ENCODE measurements around the gene AQP5. TPM values are rescaled to one million over a fixed set of nuclear protein-coding genes. Genes with fewer than 3 reads are reported as not detected.

The AQP5 gene
- total and polyA plus RNA-seq, 5 donors from 2014 or later, result not detected

GRCh38 chr12:49970658-49971057, 9.0 kb downstream of the AQP5 start:
- Mint-ChIP-seq H3K4me3 (no peak overlapping the region), H3K9me3 (peaks cover 0 to 1% (median 0%) of the 10 kb centered on the region in 7 donors), H3K27me3 (peaks cover 14% of the 10 kb centered on the region), H3K36me3 (no peaks in the 10 kb centered on the region), H3K4me1 (peaks cover 0 to 6% (median 2%) of the 10 kb centered on the region in 4 donors), H3K27ac (no peak overlapping the region)
- DNase-seq (no peak), ATAC-seq (ENCODE audit: low read depth in 2 of 2) (no peak)
- Histone ChIP-seq H3K4me3 (ENCODE audit: low read depth, low read length) (no peak overlapping the region), H3K27ac (ENCODE audit: insufficient read depth, low read length, poor library complexity, severe bottlenecking) (no peak overlapping the region), H3K9me3 (ENCODE audit: control insufficient read depth in 2 of 2, low read length in 2 of 2) (no peaks in the 10 kb centered on the region), H3K27me3 (ENCODE audit: control insufficient read depth, insufficient read depth, low read length) (peaks cover 2% of the 10 kb centered on the region), H3K4me1 (ENCODE audit: control insufficient read depth, insufficient read depth, low read length, poor library complexity, severe bottlenecking) (peaks cover 11% of the 10 kb centered on the region), H3K36me3 (ENCODE audit: control insufficient read depth, insufficient read depth, low read length) (no peaks in the 10 kb centered on the region)

- H3K36me3 Mint-ChIP-seq, result no peaks in the 10 kb centered on the region
- no peaks in the 10 kb centered on the region for H3K9me3 ChIP-seq (ENCODE audit: control insufficient read depth in 2 of 2, low read length in 2 of 2)
- DNase-seq, result no peak
- no peak overlapping the region for H3K27ac ChIP-seq (ENCODE audit: insufficient read depth, low read length, poor library complexity, severe bottlenecking)
- no peak overlapping the region for H3K27ac Mint-ChIP-seq
- H3K27me3 Mint-ChIP-seq, result peaks cover 11% of the 10 kb centered on the region
- no peaks in the 10 kb centered on the region for H3K36me3 ChIP-seq (ENCODE audit: control insufficient read depth, insufficient read depth, low read length)
- H3K9me3 Mint-ChIP-seq, result peaks cover 0 to 1% (median 0%) of the 10 kb centered on the region in 7 donors
- H3K4me3 ChIP-seq (ENCODE audit: low read depth, low read length), result no peak overlapping the region
- H3K4me3 Mint-ChIP-seq, result no peak overlapping the region
- peaks cover 0 to 6% (median 2%) of the 10 kb centered on the region in 4 donors for H3K4me1 Mint-ChIP-seq
- peaks cover 2% of the 10 kb centered on the region for H3K27me3 ChIP-seq (ENCODE audit: control insufficient read depth, insufficient read depth, low read length)
- peaks cover 11% of the 10 kb centered on the region for H3K4me1 ChIP-seq (ENCODE audit: control insufficient read depth, insufficient read depth, low read length, poor library complexity, severe bottlenecking)
- ATAC-seq (ENCODE audit: low read depth in 2 of 2), result no peak
Measured at GRCh38 chr12:49971141-49971540, 9.5 kb downstream of the AQP5 start.

- Histone ChIP-seq H3K4me3 (ENCODE audit: low read depth, low read length) (no peak overlapping the region), H3K4me1 (ENCODE audit: control insufficient read depth, insufficient read depth, low read length, poor library complexity, severe bottlenecking) (peaks cover 9% of the 10 kb centered on the region), H3K27me3 (ENCODE audit: control insufficient read depth, insufficient read depth, low read length) (peaks cover 2% of the 10 kb centered on the region), H3K36me3 (ENCODE audit: control insufficient read depth, insufficient read depth, low read length) (no peaks in the 10 kb centered on the region), H3K27ac (ENCODE audit: insufficient read depth, low read length, poor library complexity, severe bottlenecking) (no peak overlapping the region), H3K9me3 (ENCODE audit: control insufficient read depth in 2 of 2, low read length in 2 of 2) (no peaks in the 10 kb centered on the region)
- Mint-ChIP-seq H3K9me3 (peaks cover 0 to 1% (median 0%) of the 10 kb centered on the region in 7 donors), H3K27ac (peak overlapping the region in 1 of 3 donors; percentile 63), H3K4me3 (no peak overlapping the region), H3K27me3 (peaks cover 2% of the 10 kb centered on the region), H3K4me1 (peaks cover 0 to 2% (median 0%) of the 10 kb centered on the region in 4 donors), H3K36me3 (no peaks in the 10 kb centered on the region)
- DNase-seq, result no peak
- no peak for ATAC-seq (ENCODE audit: low read depth in 2 of 2)
Measured at GRCh38 chr12:49972129-49972528, 10.5 kb downstream of the AQP5 start.

GRCh38 chr12:49972641-49973360, 11.1 kb downstream of the AQP5 start, which contains the start of gene AQP6:
TSS of gene AQP6 (plus strand) at chr12:49972947. CDS start at chr12:49973174, 227 bp downstream.
- Mint-ChIP-seq H3K27ac (peak within 1 kb of the TSS in 2 of 3 donors; percentile 63 to 78), H3K9me3 (no peaks in the 10 kb centered on the region), H3K4me1 (no peaks in the 10 kb centered on the region), H3K27me3 (no peaks in the 10 kb centered on the region), H3K36me3 (no peaks in the 10 kb centered on the region), H3K4me3 (no peak within 1 kb of the TSS)
- Histone ChIP-seq H3K27ac (ENCODE audit: insufficient read depth, low read length, poor library complexity, severe bottlenecking) (no peak within 1 kb of the TSS), H3K4me1 (ENCODE audit: control insufficient read depth, insufficient read depth, low read length, poor library complexity, severe bottlenecking) (peaks cover 2% of the 10 kb centered on the region), H3K9me3 (ENCODE audit: control insufficient read depth in 2 of 2, low read length in 2 of 2) (no peaks in the 10 kb centered on the region), H3K4me3 (ENCODE audit: low read depth, low read length) (no peak within 1 kb of the TSS), H3K27me3 (ENCODE audit: control insufficient read depth, insufficient read depth, low read length) (peaks cover 2% of the 10 kb centered on the region), H3K36me3 (ENCODE audit: control insufficient read depth, insufficient read depth, low read length) (no peaks in the 10 kb centered on the region)
- DNase-seq (no peak), ATAC-seq (ENCODE audit: low read depth in 2 of 2) (no peak)

GRCh38 chr12:49973361-49973830, 11.7 kb downstream of the AQP5 start:
- H3K27me3 ChIP-seq (ENCODE audit: control insufficient read depth, insufficient read depth, low read length), result no peaks in the 10 kb centered on the region
- Mint-ChIP-seq H3K36me3 (no peaks in the 10 kb centered on the region), H3K27ac (no peak overlapping the region), H3K9me3 (no peaks in the 10 kb centered on the region), H3K4me1 (no peaks in the 10 kb centered on the region), H3K27me3 (no peaks in the 10 kb centered on the region), H3K4me3 (no peak overlapping the region)
- ATAC-seq (ENCODE audit: low read depth in 2 of 2) (no peak), DNase-seq (no peak)
- no peak overlapping the region for H3K4me3 ChIP-seq (ENCODE audit: low read depth, low read length)
- H3K27ac ChIP-seq (ENCODE audit: insufficient read depth, low read length, poor library complexity, severe bottlenecking), result no peak overlapping the region
- no peaks in the 10 kb centered on the region for H3K36me3 ChIP-seq (ENCODE audit: control insufficient read depth, insufficient read depth, low read length)
- no peaks in the 10 kb centered on the region for H3K9me3 ChIP-seq (ENCODE audit: control insufficient read depth in 2 of 2, low read length in 2 of 2)
- H3K4me1 ChIP-seq (ENCODE audit: control insufficient read depth, insufficient read depth, low read length, poor library complexity, severe bottlenecking), result no peaks in the 10 kb centered on the region

- no peaks in the 10 kb centered on the region for H3K9me3 Mint-ChIP-seq
- H3K27me3 Mint-ChIP-seq, result no peaks in the 10 kb centered on the region
- ATAC-seq (ENCODE audit: low read depth in 2 of 2) (no peak), DNase-seq (no peak)
- no peaks in the 10 kb centered on the region for H3K4me1 ChIP-seq (ENCODE audit: control insufficient read depth, insufficient read depth, low read length, poor library complexity, severe bottlenecking)
- H3K27me3 ChIP-seq (ENCODE audit: control insufficient read depth, insufficient read depth, low read length), result no peaks in the 10 kb centered on the region
- no peak overlapping the region for H3K27ac Mint-ChIP-seq
- no peaks in the 10 kb centered on the region for H3K36me3 Mint-ChIP-seq
- H3K27ac ChIP-seq (ENCODE audit: insufficient read depth, low read length, poor library complexity, severe bottlenecking), result no peak overlapping the region
- H3K4me1 Mint-ChIP-seq, result no peaks in the 10 kb centered on the region
- H3K4me3 ChIP-seq (ENCODE audit: low read depth, low read length), result no peak overlapping the region
- no peak overlapping the region for H3K4me3 Mint-ChIP-seq
- no peaks in the 10 kb centered on the region for H3K36me3 ChIP-seq (ENCODE audit: control insufficient read depth, insufficient read depth, low read length)
- H3K9me3 ChIP-seq (ENCODE audit: control insufficient read depth in 2 of 2, low read length in 2 of 2), result no peaks in the 10 kb centered on the region
Measured at GRCh38 chr12:49974231-49974675, 12.6 kb downstream of the AQP5 start.

- Histone ChIP-seq H3K36me3 (ENCODE audit: control insufficient read depth, insufficient read depth, low read length) (no peaks in the 10 kb centered on the region), H3K4me3 (ENCODE audit: low read depth, low read length) (no peak overlapping the region), H3K27ac (ENCODE audit: insufficient read depth, low read length, poor library complexity, severe bottlenecking) (no peak overlapping the region), H3K9me3 (ENCODE audit: control insufficient read depth in 2 of 2, low read length in 2 of 2) (no peaks in the 10 kb centered on the region), H3K27me3 (ENCODE audit: control insufficient read depth, insufficient read depth, low read length) (no peaks in the 10 kb centered on the region), H3K4me1 (ENCODE audit: control insufficient read depth, insufficient read depth, low read length, poor library complexity, severe bottlenecking) (no peaks in the 10 kb centered on the region)
- Mint-ChIP-seq H3K9me3 (no peaks in the 10 kb centered on the region), H3K36me3 (no peaks in the 10 kb centered on the region), H3K4me3 (no peak overlapping the region), H3K4me1 (no peaks in the 10 kb centered on the region), H3K27ac (no peak overlapping the region), H3K27me3 (no peaks in the 10 kb centered on the region)
- ATAC-seq (ENCODE audit: low read depth in 2 of 2) (no peak), DNase-seq (no peak)
Measured at GRCh38 chr12:49974677-49975317, 13.1 kb downstream of the AQP5 start.

Measured in CD4-positive, CD25-positive, alpha-beta regulatory T cell (primary cell).